Suprapubic skin (tissue), 3 donors: Measurements from ENCODE around the gene LIN37.

ENCODE experiments used
- CTCF ChIP-seq, 2 donors: fragments of 200-600 bp in 1 of 2; fragments of 450-650 bp in 1 of 2; sonication (generic) in 1 of 2; IDR thresholded peaks; one replicate each; pipeline ENCODE4 v1.5.1; 2016 to 2019; ENCODE audit warnings: antibody characterized with exemption in 2 of 2, mild to moderate bottlenecking in 1 of 2, moderate library complexity in 1 of 2
- POLR2AphosphoS5 ChIP-seq, 3 donors: sonication (generic); formaldehyde crosslinking; IDR thresholded peaks; one replicate each; pipeline ENCODE4 v1.6.1; 2017; ENCODE audit warnings: antibody characterized with exemption in 3 of 3

GRCh38 chr19:35790981-35791813 lies 42.8 kb downstream of the LIN37 start:
- TF ChIP-seq CTCF (IDR thresholded peaks at IDR 0.05) (no peak), POLR2AphosphoS5 (IDR thresholded peaks at IDR 0.05) (no peak)
